Liver (tissue), 9 donors: Measurements from ENCODE around the gene ETS1. TPM values are rescaled to one million over a fixed set of nuclear protein-coding genes. Genes with fewer than 3 reads are reported as not detected.

Experiments used
- DNase-seq: peaks from one replicate; pipeline ENCODE4 v3.0.0-alpha.2; 2017; ENCODE audit warnings: low spot score
- H3K27ac ChIP-seq, 2 donors: one replicate each; pipeline ENCODE4 v1.7.0; 2013; ENCODE audit warnings: inconsistent platforms in 2 of 2, low read length in 2 of 2, control low read depth in 1 of 2, low read depth in 1 of 2, mild to moderate bottlenecking in 1 of 2
- H3K27me3 ChIP-seq, 4 donors: one replicate each; pipeline versions ENCODE4 v1.6.1 to v1.7.0; 2013; ENCODE audit warnings: low read length in 3 of 4, inconsistent platforms in 1 of 4, mild to moderate bottlenecking in 1 of 4, moderate library complexity in 1 of 4; ENCODE audit not compliant: control insufficient read depth in 4 of 4, insufficient read depth in 4 of 4
- H3K36me3 ChIP-seq, 4 donors: one replicate each; pipeline versions ENCODE4 v1.6.1 to v1.7.0; 2013; ENCODE audit warnings: low read length in 3 of 4, mild to moderate bottlenecking in 3 of 4, low read depth in 1 of 4, moderate library complexity in 1 of 4; ENCODE audit not compliant: control insufficient read depth in 4 of 4, insufficient read depth in 3 of 4
- H3K4me1 ChIP-seq, 4 donors: one replicate each; pipeline versions ENCODE4 v1.6.1 to v1.7.0; 2013; ENCODE audit warnings: low read length in 3 of 4, mild to moderate bottlenecking in 3 of 4, moderate library complexity in 1 of 4; ENCODE audit not compliant: control insufficient read depth in 4 of 4, insufficient read depth in 4 of 4
- H3K4me3 ChIP-seq, 3 donors: one replicate each; pipeline versions ENCODE4 v1.6.1 to v1.7.0; 2013; ENCODE audit warnings: low read length in 3 of 3, control low read depth in 1 of 3, low read depth in 1 of 3, mild to moderate bottlenecking in 1 of 3
- H3K9ac ChIP-seq, 2 donors: one replicate each; pipeline ENCODE4 v1.7.0; 2013; ENCODE audit warnings: low read length in 2 of 2, mild to moderate bottlenecking in 2 of 2, moderate library complexity in 2 of 2, control low read depth in 1 of 2, low read depth in 1 of 2
- H3K9me3 ChIP-seq, 4 donors: one replicate each; pipeline versions ENCODE4 v1.6.1 to v1.7.0; 2013; ENCODE audit warnings: low read length in 3 of 4; ENCODE audit not compliant: control insufficient read depth in 4 of 4
- ATF3 ChIP-seq: IDR thresholded peaks from 2 replicates; pipeline ENCODE4 v1.6.1; 2016; ENCODE audit warnings: antibody characterized with exemption
- FOXA1 ChIP-seq: IDR thresholded peaks from 2 replicates; pipeline ENCODE4 v1.6.1; 2016; ENCODE audit warnings: antibody characterized with exemption
- FOXA2 ChIP-seq: IDR thresholded peaks from 2 replicates; pipeline ENCODE4 v1.6.1; 2016; ENCODE audit warnings: antibody characterized with exemption
- GABPA ChIP-seq, 2 donors: IDR thresholded peaks in 1 of 2; conservative IDR thresholded peaks in 1 of 2; 2 replicates each; pipeline ENCODE4 v1.6.1; 2016; ENCODE audit warnings: antibody characterized with exemption in 2 of 2, mild to moderate bottlenecking in 1 of 2, moderate library complexity in 1 of 2
- HNF4G ChIP-seq: IDR thresholded peaks from 2 replicates; pipeline ENCODE4 v1.6.1; 2016; ENCODE audit warnings: antibody characterized with exemption
- JUND ChIP-seq, 2 donors: IDR thresholded peaks; 2 replicates each; pipeline ENCODE4 v1.6.1; 2016; ENCODE audit warnings: antibody characterized with exemption in 2 of 2
- MAX ChIP-seq: IDR thresholded peaks from 2 replicates; pipeline ENCODE4 v1.6.1; 2016; ENCODE audit warnings: antibody characterized with exemption
- NR2F2 ChIP-seq: IDR thresholded peaks from 2 replicates; pipeline ENCODE4 v1.6.1; 2016; ENCODE audit warnings: antibody characterized with exemption
- RAD21 ChIP-seq, 2 donors: IDR thresholded peaks; 2 replicates each; pipeline ENCODE4 v1.6.1; 2016; ENCODE audit warnings: antibody characterized with exemption in 2 of 2, mild to moderate bottlenecking in 2 of 2
- REST ChIP-seq: IDR thresholded peaks from 2 replicates; pipeline ENCODE4 v1.6.1; 2016; ENCODE audit warnings: antibody characterized with exemption, mild to moderate bottlenecking
- RXRA ChIP-seq, 2 donors: IDR thresholded peaks; 2 replicates each; pipeline ENCODE4 v1.6.1; 2017 to 2018; ENCODE audit warnings: antibody characterized with exemption in 2 of 2, mild to moderate bottlenecking in 1 of 2
- SP1 ChIP-seq: IDR thresholded peaks from 2 replicates; pipeline ENCODE4 v1.6.1; 2018; ENCODE audit warnings: antibody characterized with exemption, mild to moderate bottlenecking
- TAF1 ChIP-seq: conservative IDR thresholded peaks from 2 replicates; pipeline ENCODE4 v1.6.1; 2016; ENCODE audit warnings: antibody characterized with exemption, mild to moderate bottlenecking
- YY1 ChIP-seq: IDR thresholded peaks from 2 replicates; pipeline ENCODE4 v1.6.1; 2016; ENCODE audit warnings: antibody characterized with exemption, mild to moderate bottlenecking
- ZBTB33 ChIP-seq: IDR thresholded peaks from 2 replicates; pipeline ENCODE4 v1.6.1; 2016; ENCODE audit warnings: antibody characterized with exemption
- WGBS: extraction: QIAGEN DNeasy Blood & Tissue Kit; methylation state at CpG from one replicate; pipeline ENCODE4 v1.1.7; 2013; 5-methylcytosine and 5-hydroxymethylcytosine counted together
- polyA plus RNA-seq, 2 donors: library from polyadenylated mRNA; stranded (reverse) in 1 of 2; unstranded in 1 of 2; fragments of 200-250 nt in 1 of 2; fragments of >200 nt in 1 of 2; fragmentation: Nextera tagmentation in 1 of 2; extraction: Ambion mirVana in 1 of 2; gene quantifications; one replicate each; pipeline versions ENCODE4 v1.2.1 to v1.2.3, GENCODE V29; 2013 to 2015
- total RNA-seq, 2 donors: library from RNA; depleted of rRNA; stranded (reverse); fragments of >200 nt; gene quantifications; one replicate each; pipeline ENCODE4 v1.2.3, GENCODE V29; 2014
- TF ChIP-seq, protein P1 (sequence below): fragments of 150-350 bp; IDR thresholded peaks from 2 replicates; pipeline ENCODE4 v1.5.1; 2017; ENCODE audit warnings: improper control_type of control experiment, low read depth, low read length; ENCODE audit not compliant: missing input control
- donor health status: healthy.
- donor health status: healthy.
- donor health status: healthy.
- donor health status: healthy.
- donor health status: healthy.

Gene ETS1
- total and polyA plus RNA-seq, 4 donors = 4.8 to 30.0 (median 20.3) TPM

DNA sequence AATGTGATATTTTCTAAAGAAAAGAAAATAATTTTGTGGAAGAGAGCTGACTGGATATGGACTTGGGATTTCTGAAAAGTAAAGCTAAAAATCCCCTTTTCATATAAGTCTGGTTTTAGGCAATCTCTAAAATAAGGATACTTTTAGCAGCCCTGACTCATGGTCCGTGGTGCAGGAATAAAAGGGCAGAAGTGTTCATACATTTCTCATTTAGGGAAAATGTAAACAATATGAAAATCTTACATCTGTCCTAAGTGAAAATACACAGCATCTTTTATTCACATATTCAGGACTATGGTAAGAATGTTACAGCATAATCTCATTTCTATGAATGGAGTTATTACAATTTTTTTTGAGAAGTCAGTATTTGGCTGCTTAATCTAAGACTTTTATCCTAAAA lies 735 bp upstream of the ETS1 start:
- Histone ChIP-seq H3K4me1 (peaks cover 0 to 1% (median 0%) of the 10 kb centered on the region in 4 donors), H3K9me3 (no peaks in the 10 kb centered on the region), H3K4me3 (no peak overlapping the region), H3K27me3 (peaks cover 0 to 15% (median 4%) of the 10 kb centered on the region in 4 donors), H3K9ac (no peak overlapping the region), H3K27ac (no peak overlapping the region), H3K36me3 (no peaks in the 10 kb centered on the region)
- 72% methylated on average over 1 of the region's 1 CpG for WGBS
- TF ChIP-seq REST (no peak), ZBTB33 (no peak)
- DNase-seq = no peak

DNA sequence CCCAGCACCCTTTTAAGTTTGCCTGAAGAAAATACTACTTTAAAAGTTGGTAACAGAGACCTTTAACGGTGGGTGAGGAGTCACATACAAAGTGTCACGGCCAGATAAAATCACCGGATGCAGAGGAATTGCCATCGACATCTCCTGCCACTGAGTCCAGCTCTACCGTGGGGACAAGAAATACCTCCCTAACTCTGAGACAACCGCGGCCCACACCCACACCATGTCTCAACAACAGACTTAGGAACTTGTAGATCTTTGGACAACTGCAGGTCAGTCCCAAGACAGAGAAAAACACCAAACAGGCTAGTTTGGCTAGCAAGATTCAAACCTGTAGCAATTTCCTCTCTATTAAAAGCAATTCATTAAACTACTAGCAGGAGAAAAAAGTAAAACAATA lies 669 bp downstream of the ETS1 start:
- Histone ChIP-seq H3K9ac (peak overlapping the region in 1 of 2 donors; percentile 10), H3K4me3 (peak overlapping the region in 1 of 3 donors; percentile 24), H3K9me3 (no peaks in the 10 kb centered on the region), H3K36me3 (no peaks in the 10 kb centered on the region), H3K27ac (peak overlapping the region; percentile 9 to 52), H3K27me3 (peaks cover 0 to 12% (median 3%) of the 10 kb centered on the region in 4 donors), H3K4me1 (peaks cover 0 to 1% (median 0%) of the 10 kb centered on the region in 4 donors)
- whole genome bisulfite sequencing = 30% methylated on average over 7 of the region's 7 CpGs
- no peak for DNase-seq
- no peak for TF ChIP-seq FOXA1

DNA sequence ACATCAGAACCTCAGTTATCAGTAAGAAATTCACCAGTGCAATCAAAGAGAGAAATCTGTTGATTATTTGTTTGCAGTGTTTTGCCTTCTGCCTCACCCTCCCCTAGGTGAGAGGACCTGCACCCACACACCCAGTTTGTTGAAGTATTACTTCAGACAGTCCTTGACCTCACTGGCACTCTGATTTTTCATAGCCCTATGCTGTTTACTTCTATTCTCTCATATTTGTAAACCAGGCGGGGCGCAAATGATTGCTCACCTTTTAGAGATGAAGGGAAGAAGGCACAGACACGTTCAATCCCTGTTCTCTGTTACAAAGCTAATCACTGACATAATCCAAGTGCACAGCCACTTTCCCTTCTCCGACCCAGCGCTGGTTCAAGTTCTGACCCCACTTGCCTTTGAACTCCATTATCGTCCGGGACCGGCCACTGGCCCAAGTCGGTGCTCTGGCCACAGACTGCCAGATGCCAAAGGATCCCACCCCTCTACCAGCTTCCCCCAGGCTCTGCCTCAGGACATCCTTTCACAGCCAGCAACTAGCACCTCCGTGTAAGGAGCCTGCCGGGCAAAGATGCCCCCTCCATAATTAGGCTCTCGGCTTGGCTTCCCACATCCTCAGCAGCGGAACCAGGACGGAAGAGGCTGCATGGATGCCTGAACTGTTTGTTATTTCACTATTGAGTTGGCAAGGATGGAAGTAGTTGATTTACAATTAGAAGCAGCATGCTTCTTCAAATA lies 1.7 kb downstream of the ETS1 start:
- Histone ChIP-seq H3K4me3 (peak overlapping the region in 1 of 3 donors; percentile 35), H3K36me3 (no peaks in the 10 kb centered on the region), H3K27ac (peak overlapping the region; percentile 41 to 53), H3K9ac (no peak overlapping the region), H3K9me3 (no peaks in the 10 kb centered on the region), H3K4me1 (peaks cover 0 to 1% (median 0%) of the 10 kb centered on the region in 4 donors), H3K27me3 (peaks cover 0 to 12% (median 3%) of the 10 kb centered on the region in 4 donors)
- 35% methylated on average over 14 of the region's 14 CpGs for WGBS
- DNase-seq = no peak
- TF ChIP-seq SP1 (no peak), MAX (no peak), NR2F2 (no peak), GABPA (IDR thresholded peaks at IDR 0.05 in 1 of 2, conservative IDR thresholded peaks at IDR 0.05 in 1 of 2) (no peak), REST (no peak), TAF1 (no peak), FOXA1 (no peak), FOXA2 (no peak), RAD21 (IDR thresholded peaks at IDR 0.05) (no peak), RXRA (IDR thresholded peaks at IDR 0.05) (no peak), ATF3 (no peak), YY1 (no peak), JUND (IDR thresholded peaks at IDR 0.05) (no peak), HNF4G (no peak)
- TF ChIP-seq, protein P1, sequence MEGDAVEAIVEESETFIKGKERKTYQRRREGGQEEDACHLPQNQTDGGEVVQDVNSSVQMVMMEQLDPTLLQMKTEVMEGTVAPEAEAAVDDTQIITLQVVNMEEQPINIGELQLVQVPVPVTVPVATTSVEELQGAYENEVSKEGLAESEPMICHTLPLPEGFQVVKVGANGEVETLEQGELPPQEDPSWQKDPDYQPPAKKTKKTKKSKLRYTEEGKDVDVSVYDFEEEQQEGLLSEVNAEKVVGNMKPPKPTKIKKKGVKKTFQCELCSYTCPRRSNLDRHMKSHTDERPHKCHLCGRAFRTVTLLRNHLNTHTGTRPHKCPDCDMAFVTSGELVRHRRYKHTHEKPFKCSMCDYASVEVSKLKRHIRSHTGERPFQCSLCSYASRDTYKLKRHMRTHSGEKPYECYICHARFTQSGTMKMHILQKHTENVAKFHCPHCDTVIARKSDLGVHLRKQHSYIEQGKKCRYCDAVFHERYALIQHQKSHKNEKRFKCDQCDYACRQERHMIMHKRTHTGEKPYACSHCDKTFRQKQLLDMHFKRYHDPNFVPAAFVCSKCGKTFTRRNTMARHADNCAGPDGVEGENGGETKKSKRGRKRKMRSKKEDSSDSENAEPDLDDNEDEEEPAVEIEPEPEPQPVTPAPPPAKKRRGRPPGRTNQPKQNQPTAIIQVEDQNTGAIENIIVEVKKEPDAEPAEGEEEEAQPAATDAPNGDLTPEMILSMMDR = no peak
